CD4-positive, alpha-beta T cell treated with Interleukin-17A for 1 hour (primary cell): ENCODE results near the gene NLRC5.

Experiments used
- DNase-seq: peaks from one replicate; pipeline ENCODE4 v3.0.0-alpha.2; 2020

The NLRC5 gene, protein sequence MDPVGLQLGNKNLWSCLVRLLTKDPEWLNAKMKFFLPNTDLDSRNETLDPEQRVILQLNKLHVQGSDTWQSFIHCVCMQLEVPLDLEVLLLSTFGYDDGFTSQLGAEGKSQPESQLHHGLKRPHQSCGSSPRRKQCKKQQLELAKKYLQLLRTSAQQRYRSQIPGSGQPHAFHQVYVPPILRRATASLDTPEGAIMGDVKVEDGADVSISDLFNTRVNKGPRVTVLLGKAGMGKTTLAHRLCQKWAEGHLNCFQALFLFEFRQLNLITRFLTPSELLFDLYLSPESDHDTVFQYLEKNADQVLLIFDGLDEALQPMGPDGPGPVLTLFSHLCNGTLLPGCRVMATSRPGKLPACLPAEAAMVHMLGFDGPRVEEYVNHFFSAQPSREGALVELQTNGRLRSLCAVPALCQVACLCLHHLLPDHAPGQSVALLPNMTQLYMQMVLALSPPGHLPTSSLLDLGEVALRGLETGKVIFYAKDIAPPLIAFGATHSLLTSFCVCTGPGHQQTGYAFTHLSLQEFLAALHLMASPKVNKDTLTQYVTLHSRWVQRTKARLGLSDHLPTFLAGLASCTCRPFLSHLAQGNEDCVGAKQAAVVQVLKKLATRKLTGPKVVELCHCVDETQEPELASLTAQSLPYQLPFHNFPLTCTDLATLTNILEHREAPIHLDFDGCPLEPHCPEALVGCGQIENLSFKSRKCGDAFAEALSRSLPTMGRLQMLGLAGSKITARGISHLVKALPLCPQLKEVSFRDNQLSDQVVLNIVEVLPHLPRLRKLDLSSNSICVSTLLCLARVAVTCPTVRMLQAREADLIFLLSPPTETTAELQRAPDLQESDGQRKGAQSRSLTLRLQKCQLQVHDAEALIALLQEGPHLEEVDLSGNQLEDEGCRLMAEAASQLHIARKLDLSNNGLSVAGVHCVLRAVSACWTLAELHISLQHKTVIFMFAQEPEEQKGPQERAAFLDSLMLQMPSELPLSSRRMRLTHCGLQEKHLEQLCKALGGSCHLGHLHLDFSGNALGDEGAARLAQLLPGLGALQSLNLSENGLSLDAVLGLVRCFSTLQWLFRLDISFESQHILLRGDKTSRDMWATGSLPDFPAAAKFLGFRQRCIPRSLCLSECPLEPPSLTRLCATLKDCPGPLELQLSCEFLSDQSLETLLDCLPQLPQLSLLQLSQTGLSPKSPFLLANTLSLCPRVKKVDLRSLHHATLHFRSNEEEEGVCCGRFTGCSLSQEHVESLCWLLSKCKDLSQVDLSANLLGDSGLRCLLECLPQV (N-terminal part only)

DNA sequence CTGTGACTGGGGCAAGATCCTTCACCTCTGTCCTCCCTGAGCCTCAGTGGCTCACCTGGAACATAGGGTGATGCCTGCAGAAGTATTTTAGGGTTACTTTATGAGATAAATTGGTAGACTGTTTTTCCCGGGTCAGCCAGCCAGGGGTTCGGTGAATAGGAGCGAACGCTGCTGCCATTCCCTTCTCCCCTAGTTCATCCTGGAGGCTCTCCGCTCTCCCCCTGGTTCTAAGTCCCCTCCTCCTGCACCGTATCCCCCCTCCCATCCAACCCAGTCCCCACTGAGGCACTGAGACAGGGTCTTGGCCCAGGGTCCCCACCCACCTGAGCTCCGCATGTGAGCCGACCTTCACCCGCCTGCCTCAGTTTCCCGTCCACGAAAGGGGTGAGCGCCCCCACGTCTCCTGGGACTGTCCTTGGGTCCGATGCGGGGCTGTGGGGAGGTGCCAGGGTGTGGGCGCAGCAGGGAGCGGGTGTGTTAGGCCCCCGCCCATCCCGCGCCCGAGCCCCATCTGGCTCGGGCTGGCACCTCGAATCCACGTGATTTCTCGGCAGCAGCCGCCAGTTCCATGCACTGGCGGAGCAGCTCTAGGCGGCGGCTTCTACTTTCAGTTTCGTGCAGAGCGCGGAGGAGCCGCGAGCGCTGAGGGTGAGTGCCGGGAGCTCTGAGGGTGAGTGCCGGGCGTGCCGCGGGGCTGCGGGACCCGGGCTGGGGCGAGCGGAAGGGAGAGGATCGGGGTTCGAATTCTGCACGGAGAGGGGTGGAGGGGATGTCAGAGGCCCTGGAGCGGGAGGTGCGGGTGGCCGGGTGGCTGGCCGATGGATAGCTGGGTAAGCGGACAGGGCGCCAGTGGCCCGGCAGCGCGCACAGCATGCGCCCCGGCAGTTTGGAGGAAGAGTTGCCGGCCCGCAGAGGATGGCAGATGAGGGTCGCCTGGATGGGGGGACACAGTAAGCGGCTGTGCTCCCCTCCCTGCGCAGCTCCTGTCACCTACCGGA lies at the start of gene NLRC5:
Gene NLRC5, plus strand, starts transcription at position 610 of the 998 bp plus-strand sequence. CDS start 31,156 bp downstream, outside the sequence.
- peak; percentile 92 for DNase-seq

DNA sequence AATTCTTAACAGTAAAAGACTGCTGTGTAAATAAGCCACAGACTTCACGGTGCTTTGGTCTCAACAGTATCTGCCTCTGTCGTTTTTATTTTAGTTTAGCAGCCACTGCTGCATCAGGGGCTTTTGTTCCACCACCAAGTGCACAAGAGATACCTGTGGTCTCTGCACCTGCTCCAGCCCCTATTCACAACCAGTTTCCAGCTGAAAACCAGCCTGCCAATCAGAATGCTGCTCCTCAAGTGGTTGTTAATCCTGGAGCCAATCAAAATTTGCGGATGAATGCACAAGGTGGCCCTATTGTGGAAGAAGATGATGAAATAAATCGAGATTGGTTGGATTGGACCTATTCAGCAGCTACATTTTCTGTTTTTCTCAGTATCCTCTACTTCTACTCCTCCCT lies 49.6 kb upstream of the NLRC5 start:
- no peak for DNase-seq

DNA sequence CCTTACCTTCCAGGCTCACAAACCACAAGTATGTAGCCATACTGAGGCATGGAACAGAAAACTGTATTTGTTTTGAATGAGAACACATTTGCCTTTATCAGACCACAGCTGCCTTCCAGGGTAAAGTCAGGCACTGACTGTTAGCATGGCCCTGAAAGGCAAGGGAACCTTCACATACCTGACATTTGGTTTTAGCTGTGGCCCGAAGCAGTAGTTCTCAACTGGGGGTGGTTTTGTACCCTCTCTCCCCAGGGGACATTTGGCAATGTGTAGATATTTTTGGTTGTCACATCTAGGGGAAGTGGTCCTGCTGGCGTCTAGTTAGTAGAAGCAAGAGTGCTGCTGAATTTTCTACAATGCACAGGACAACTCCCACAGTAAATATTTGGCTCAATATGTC lies 48.3 kb upstream of the NLRC5 start:
- DNase-seq = no peak

DNA sequence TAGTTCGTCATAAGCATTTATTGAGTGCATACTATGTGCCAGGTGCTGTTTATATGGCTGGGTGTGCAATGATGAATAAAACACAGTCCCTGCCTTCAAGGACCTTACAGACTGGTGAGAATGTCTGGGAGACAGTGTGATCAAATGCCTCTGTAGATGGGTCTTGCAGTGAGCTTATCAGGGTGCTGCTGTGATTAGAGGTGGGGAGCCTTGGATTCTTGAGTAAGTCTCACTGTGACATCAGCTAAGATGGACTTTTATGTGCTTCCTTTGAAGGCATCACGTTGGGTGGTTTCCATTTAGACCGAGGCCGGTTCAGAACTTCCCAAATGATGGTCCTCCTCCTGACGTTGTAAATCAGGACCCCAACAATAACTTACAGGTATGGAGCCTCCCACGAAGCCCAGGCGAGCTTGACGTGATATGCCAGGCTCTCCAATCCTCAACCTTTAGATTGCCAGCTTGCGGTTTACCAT lies 47.5 kb upstream of the NLRC5 start:
- no peak for DNase-seq

DNA sequence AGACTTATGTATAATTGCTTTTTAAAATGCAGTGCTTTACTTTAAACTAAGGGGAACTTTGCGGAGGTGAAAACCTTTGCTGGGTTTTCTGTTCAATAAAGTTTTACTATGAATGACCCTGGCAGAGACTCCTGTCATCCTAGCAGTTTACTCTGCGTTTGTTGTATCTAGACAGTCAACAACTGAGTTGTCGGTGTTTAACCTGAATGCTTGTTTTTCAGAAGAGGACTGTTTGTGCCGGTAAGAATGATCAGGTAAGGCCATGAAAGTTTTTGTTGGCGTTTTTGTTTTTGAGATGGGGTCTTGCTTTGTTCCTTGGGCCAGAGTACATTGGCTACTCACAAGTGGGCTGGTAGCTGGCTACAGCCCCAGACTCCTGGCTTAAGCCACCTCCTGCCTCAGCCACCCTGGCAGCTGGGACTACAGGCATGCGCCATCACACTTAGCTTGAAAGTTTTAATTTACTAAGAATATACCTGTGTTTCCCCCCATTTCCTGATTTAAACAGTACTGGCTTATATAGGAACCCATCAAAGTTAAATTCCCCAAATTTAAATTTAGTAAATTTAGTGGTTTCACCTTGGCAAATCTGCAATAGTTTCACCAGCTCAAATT lies 45.5 kb upstream of the NLRC5 start:
- DNase-seq = no peak

DNA sequence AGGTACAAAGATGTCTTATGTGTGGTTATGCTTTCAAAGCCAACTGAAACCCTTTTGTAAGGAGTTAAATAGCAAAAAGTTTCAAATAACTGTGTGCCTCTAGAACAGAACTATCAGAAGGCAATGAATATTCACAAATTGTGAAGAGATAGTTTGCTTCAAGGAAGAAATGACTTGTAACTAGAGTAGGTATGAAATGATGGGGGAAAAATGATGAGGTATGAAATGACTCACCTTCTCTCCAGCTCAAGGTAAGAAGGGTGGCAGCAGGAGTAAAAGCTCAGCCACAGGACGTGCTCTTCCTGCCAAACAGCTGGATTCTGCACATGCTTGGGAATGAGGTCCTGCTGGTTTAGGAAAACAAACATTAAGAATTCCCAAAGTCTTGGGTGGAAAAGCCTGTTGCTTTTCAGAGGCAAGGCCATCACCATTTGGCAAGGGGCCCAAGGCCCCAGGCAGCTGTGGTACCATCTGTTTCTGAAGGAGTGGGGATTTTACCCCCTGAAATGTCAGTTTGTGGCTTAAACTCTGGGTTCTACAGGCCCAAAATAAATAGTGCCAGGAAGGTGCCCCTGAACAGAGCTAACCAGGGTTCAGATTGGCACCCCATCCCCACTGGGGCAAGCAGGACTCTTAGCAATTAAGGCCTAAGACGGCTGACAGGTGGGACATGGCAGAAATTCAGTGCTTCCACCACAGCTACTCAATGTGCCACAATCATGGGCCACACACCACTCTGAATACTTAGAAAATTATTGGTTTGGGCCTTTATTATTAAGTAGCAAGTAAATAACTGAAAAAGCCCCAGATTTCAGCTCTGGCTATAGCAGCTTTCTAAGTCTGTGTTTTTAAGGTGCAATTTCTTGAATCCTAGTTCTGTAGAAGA lies 44.2 kb upstream of the NLRC5 start:
- no peak for DNase-seq

DNA sequence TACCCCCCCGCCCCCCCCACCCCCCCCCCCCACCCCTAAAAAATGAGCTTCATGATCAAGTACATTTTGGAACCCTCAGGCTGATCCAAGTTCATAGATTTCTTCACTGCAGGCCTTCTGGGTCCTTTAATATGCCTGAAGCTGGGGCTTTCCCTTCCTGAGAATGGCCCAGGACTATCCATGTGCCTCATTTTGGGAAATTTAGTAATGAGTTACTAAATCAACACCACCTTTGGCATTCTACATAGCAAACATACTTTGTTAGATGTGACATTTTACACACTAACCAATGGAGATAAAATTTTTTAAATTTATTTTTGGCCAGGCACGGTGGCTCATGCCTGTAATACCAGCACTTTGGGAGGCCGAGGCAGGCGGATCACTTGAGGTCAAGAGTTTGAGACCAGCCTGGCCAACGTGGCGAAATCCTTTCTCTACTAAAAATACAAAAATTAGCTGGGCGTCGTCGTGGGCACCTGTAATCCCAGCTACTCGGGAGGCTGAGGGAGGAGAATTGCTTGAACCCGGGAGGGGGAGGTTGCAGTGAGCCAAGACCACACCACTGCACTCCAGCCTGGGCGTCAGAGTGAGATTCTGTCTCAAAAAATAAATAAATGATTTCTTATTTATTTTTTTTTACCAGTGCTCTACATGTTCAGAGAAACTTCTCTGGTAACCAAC lies 43.4 kb upstream of the NLRC5 start:
- DNase-seq = no peak

DNA sequence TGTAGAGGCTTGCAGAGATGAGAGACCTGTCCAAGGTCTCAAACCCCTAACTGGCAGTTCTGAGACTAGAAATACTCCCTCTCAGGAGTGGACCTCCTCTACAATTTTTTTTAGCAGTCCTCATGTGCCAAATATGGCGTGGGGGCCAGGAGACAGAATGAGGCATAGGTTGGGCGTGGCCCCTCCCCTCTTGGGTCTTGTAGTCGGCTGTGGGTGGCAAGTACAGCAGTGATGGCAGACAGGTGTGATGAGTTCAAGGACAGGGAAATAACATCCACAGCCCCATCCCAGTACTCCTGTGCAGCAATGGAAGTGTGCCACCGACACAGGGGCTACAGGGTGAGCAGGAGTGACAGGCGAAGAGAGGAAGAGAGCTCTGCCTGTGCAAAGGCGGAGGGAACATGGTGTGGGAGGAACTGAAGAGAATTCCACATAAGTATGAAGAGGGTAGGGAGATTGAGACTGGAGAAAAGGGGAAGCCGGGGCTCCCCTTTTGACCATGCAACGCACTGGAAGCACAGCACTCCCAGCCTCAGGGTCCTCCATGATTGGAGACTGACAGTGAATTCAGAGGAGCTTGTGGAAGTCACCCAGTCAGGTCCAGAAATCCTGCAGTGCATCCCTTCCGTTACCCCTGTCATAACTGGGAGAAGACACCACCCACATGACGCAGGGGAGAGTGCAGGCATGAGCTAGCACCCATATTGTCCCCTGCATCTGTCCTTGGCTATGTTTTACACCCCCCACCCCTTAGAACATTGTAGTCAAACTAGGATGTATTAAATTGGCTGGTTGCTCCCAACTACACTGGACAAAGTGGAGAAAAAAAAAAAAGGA lies 42.4 kb upstream of the NLRC5 start:
- DNase-seq = no peak

DNA sequence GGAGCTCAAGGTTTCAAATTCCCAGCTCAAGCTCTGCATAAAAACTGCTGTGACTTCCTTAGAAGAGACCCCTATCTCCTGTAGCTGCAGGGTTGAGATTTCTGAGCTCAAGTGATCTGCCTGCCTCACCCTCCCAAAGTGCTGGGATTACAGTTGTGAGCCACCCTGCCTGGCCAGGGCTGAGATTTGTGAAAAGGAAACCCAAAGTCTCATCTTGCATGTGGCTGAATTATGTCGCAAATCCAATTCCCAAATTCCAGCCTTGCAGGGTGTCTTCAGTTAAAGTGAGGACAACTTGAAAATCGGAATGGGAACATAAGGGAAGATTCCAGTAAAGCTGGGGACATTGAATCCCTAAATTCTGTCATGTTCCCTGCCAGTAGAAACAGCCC lies 41.8 kb upstream of the NLRC5 start:
- no peak for DNase-seq

DNA sequence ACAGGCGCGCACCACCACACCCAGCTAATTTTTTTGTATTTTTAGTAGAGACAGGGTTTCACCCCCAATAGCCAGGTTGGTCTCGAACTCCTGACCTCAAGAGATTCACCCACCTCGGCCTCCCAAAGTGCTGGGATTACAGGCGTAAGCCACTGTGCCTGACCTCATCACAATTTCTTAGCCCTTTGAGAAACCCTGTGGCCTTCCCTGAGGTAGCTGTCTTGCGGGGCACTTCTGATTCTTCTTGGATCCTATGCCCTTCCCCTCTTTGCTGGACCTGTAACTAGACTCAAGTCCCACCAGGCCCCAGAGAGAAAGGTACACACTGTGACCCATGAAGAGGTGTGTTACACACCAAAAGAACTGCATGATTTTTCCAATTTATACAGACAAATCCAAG lies 41.1 kb upstream of the NLRC5 start:
- no peak for DNase-seq

DNA sequence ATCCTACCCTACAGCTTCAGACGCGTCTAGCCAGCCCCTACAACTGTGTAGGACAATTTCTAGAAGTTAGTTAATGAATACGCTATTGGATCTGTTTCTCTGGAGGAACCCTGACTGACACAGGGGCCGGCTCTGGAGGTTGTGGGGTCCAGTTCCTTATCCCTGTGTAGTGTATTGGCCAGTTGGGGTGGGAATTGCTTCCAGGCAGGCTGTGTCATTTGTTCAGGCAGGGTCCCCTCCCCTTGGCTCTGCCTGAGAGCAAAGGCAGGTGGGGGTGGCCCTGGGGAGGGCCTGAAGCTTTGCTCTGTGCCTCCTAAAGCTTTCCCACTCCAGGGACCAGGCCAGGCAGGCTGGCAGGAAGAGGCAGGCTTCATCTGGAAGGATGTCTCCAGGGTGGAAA lies 39.3 kb upstream of the NLRC5 start:
- no peak for DNase-seq

DNA sequence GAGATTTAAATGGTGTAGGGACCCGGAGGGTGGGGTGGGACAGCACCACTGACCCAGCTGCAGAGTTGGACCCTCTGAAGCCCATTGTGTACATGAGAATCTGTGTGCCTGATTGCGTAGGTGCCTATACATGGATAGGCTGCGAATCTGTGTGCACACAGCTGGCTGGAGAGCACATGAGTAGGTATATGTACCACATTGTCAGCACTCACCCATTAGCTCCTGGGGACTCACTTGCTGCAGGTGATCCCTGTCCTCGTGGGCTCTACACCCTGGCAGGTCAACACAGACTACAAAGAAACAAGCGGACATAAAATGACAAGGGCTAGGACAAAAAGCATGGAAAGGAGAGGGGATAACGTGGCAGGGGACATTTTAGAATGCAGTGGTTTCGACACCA lies 38.9 kb upstream of the NLRC5 start:
- no peak for DNase-seq

DNA sequence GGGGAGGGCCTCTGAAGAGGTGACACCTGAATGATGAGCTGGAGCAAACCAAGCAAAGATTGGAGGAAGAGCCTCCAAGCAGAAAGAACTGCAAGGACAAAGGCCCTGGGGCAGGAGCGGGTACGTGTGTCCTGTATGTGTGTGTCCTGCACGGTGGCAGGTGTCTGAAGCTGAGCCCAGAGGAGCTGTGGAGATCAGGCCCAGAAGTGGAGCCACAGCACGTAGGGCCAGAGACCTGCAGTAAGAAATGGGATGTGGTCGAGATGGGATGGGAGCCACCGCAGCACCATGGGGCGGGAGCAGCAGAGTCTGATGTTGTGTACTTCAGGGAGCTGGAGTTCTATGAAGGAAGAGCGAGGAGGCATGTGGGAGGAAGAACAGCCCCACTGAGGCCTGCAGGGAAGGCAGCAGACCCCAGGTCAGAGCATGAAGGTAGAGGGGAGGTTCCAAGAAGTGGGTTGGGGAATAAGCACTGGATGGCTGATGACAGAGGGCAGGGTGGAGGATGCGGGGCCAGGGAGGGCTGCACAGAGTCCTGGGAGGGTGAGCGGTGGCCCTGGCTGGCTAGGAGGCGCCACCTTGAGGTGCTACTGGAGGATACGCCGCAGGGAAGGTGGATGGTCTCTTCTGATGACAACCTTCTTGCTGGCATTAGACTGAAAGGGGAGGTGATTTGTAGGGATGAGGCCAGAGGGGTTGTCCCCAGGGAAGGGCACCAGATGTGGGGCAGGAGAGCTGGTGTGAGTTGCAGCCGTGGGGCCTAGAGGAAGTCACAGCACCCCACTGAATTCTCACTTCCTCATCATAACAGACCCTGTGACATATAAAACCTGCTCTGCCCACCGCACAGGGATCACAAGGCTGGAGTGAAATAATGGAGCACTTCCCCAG lies 38.2 kb upstream of the NLRC5 start:
- DNase-seq = peak; percentile 54

DNA sequence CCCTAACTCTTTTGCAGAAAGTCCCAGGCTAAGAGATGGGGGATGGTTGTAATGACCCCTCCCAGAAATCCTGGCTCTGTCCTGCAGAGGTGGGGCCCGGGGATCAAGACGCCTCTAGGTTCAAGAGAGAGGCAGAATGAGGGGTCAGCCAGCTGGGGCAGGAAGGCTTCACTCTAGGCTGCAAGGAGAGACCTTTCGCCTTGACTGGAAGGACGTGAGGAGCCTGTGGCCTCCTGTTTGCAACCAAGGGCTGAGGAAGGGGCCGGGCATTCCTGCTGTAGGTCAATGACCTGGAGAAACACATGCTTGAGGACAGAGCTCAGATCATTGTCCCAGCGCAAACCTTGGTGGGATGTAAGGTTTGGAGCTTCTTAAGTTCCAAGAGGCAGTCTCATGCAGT lies 36.4 kb upstream of the NLRC5 start:
- DNase-seq = no peak

DNA sequence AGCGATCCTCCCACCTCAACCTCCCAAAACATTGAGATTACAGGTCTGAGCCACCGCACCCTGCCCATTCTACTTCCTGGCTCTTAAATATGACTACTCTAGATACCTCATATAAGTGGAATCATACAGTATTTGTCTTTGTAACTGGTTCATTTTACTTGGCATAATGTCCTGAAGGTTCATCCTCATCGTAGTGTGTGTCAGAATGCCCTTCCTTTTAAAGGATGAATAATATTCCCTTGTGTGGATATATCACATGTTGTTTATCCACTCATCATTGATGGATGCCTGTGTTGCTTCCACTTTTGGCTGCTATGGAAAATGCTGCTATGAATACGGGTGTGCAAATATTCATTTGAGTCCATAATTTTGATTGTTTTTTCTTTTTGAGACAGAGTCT lies 33.3 kb upstream of the NLRC5 start:
- DNase-seq = no peak

DNA sequence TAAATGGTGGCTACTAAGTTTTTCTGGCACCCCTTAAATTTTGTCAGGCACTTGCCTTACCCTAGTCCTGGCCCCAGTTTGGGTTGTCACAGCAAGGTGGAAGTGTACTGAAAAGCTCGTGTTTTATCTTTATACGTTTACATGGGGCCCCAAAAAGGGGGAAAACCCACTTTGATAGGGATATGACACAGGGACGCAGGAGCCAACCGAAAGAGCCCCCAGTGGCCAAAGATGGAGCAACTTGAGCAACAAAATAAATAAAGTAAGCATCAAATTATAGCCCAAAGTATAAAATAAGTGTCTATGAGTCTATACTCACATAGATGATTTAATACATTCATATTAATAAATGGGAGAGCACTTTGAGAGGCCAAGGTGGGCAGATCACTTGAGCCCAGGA lies 32.6 kb upstream of the NLRC5 start:
- no peak for DNase-seq

DNA sequence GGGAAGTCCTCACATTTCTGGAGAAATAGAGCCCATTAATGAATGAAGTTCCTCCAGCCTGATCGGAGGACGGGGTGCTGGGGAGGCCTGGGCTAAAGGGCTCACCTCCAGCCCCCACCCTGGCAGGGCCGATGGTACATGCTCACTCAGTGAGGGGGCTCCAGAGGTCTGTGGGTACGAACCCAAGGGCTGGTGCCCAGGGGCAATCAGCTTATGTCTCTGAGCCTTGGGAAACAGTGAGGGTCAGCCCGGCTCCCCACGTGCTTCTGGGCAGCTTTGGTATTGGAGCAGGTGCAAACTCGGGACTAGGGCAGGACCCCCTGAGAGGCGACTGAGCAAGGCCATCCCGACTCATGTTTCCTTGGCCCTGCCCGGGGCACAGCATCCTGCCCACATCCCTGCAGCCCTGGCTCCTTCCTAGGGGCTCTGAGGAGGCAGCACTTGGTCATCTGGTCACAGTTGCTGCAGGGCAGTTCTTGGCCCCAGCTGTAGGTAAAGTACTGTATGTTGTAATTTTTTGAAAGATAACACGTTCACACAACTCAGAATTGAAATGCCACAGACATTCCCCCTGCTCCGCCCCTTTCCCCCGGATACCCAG lies 28.6 kb upstream of the NLRC5 start:
- DNase-seq = no peak
